DMS153 treated with DMSO at 0.1 percent for 48 hours (cell line): ENCODE measurements around the gene TPX2.

Experiments
- DNase-seq: peaks from one replicate; lab custom pipeline; 2025; ENCODE audit not compliant: unreplicated experiment; lab: John Stamatoyannopoulos, UW

TPX2 gene

GRCh38 chr20:31738729-31739549 is at the start of gene TPX2:
Gene TPX2 (plus strand): TSS chr20:31739290. CDS start chr20:31757477, 18,187 bp downstream.
- peak; percentile 96 for DNase-seq

GRCh38 chr20:31690124-31690666 is 48.9 kb upstream of the TPX2 start:
- no peak for DNase-seq

- DNase-seq: no peak
Measured at GRCh38 chr20:31691646-31692275, 47.3 kb upstream of the TPX2 start.

- DNase-seq: no peak
Measured at GRCh38 chr20:31693402-31693801, 45.7 kb upstream of the TPX2 start.

- DNase-seq: no peak
Measured at GRCh38 chr20:31693987-31694661, 45.0 kb upstream of the TPX2 start.

GRCh38 chr20:31694842-31695593 is 44.1 kb upstream of the TPX2 start:
- no peak for DNase-seq

- no peak for DNase-seq
Measured at GRCh38 chr20:31695849-31696804, 43.0 kb upstream of the TPX2 start.

- no peak for DNase-seq
Measured at GRCh38 chr20:31698243-31698802, 40.8 kb upstream of the TPX2 start.

GRCh38 chr20:31698803-31699718 is 40.0 kb upstream of the TPX2 start:
- peak; percentile 55 for DNase-seq

- DNase-seq: no peak
Measured at GRCh38 chr20:31699801-31700728, 39.0 kb upstream of the TPX2 start.

GRCh38 chr20:31700747-31701146 is 38.3 kb upstream of the TPX2 start:
- no peak for DNase-seq

GRCh38 chr20:31701591-31701990 is 37.5 kb upstream of the TPX2 start:
- no peak for DNase-seq

- DNase-seq: no peak
Measured at GRCh38 chr20:31704225-31705119, 34.6 kb upstream of the TPX2 start.

GRCh38 chr20:31705191-31705590 is 33.9 kb upstream of the TPX2 start:
- no peak for DNase-seq

- DNase-seq: no peak
Measured at GRCh38 chr20:31705598-31706597, 33.2 kb upstream of the TPX2 start.
